Gastroesophageal sphincter (tissue), 4 donors: ENCODE results near the gene CD82. TPM values are rescaled to one million over a fixed set of nuclear protein-coding genes. Genes with fewer than 3 reads are reported as not detected.

Experiments used
- ATAC-seq: fragments of 150-250 bp; one replicate; pipeline ENCODE4 v1.9.1; 2016; ENCODE audit warnings: mild to moderate bottlenecking, moderate library complexity
- H3K27ac ChIP-seq, 4 donors: fragments of 200-600 bp; sonication (generic) in 3 of 4; 1 replicate in 3 of 4; 2 replicates in 1 of 4; pipeline ENCODE4 v1.5.1; 2016 to 2019
- H3K27me3 ChIP-seq: fragments of 200-600 bp; sonication (generic); one replicate; pipeline ENCODE4 v1.5.1; 2019
- H3K36me3 ChIP-seq, 2 donors: fragments of 200-600 bp; sonication (generic); one replicate each; pipeline ENCODE4 v1.5.1; 2019; ENCODE audit warnings: control low read depth in 1 of 2
- H3K4me1 ChIP-seq, 3 donors: fragments of 200-600 bp; sonication (generic); 1 replicate in 2 of 3; 2 replicates in 1 of 3; pipeline ENCODE4 v1.5.1; 2016 to 2019; ENCODE audit warnings: control low read depth in 2 of 3
- H3K4me3 ChIP-seq, 2 donors: fragments of 200-600 bp; sonication (generic); one replicate each; pipeline ENCODE4 v1.5.1; 2019; ENCODE audit warnings: mild to moderate bottlenecking in 1 of 2, moderate library complexity in 1 of 2
- H3K9me3 ChIP-seq, 3 donors: fragments of 200-600 bp; sonication (generic); one replicate each; pipeline ENCODE4 v1.5.1; 2017 to 2019; ENCODE audit warnings: control low read depth in 2 of 3
- EP300 ChIP-seq: sonication (generic); formaldehyde crosslinking; IDR thresholded peaks from one replicate; pipeline ENCODE4 v1.6.1; 2017; ENCODE audit warnings: antibody characterized with exemption, mild to moderate bottlenecking
- POLR2A ChIP-seq, 2 donors: fragments of 450-650 bp; IDR thresholded peaks; one replicate each; pipeline ENCODE4 v1.6.1; 2017; ENCODE audit warnings: antibody characterized with exemption in 2 of 2, mild to moderate bottlenecking in 2 of 2, moderate library complexity in 1 of 2
- POLR2AphosphoS5 ChIP-seq: sonication (generic); formaldehyde crosslinking; IDR thresholded peaks from one replicate; pipeline ENCODE4 v1.6.1; 2017; ENCODE audit warnings: antibody characterized with exemption
- WGBS, 2 donors: methylation state at CpG; one replicate each; pipeline ENCODE4 v1.1.5; 2018; ENCODE audit warnings: low coverage in 1 of 2; 5-methylcytosine and 5-hydroxymethylcytosine counted together
- total RNA-seq, 4 donors: library from RNA; depleted of rRNA; stranded (reverse); fragments of >200 nt; gene quantifications; one replicate each; pipeline ENCODE4 v1.1.0, GENCODE V29; 2016
- TF ChIP-seq, protein P1 (sequence below), 4 experiments: fragments of 200-600 bp in 2 of 4; fragments of 450-650 bp in 2 of 4; sonication (generic) in 1 of 4; IDR thresholded peaks; one replicate each; pipeline ENCODE4 v1.5.1; 2017 to 2019; ENCODE audit warnings: antibody characterized with exemption in 4 of 4, mild to moderate bottlenecking in 2 of 4, moderate library complexity in 2 of 4

Gene CD82
- total RNA-seq, 4 donors from 2014 or later: 12.7 to 24.0 (median 19.1) TPM

DNA sequence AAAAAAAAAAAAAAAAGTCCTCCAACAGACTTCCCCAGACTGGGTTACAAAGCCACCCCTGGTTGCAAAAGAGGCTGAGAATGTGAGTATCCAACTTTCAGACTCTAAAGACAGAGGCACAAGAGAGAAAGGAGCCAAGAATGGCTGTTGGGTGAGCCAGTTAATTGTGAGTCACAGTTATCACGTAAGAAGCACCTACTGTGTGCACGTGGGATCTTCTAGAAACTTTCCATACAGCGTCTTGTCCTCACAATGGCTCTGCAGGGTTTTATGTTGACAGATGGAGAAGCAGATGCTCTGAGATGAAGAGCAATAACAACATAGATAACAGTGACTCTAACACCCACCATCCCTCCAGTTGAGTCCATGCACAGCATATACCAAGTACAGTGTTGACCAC is 41.0 kb downstream of the CD82 start:
- Histone ChIP-seq H3K36me3 (peaks cover 0 to 42% of the 10 kb centered on the region in 2 donors), H3K4me3 (no peak overlapping the region), H3K27ac (no peak overlapping the region), H3K9me3 (no peaks in the 10 kb centered on the region), H3K4me1 (peaks cover 0 to 71% (median 29%) of the 10 kb centered on the region in 3 donors), H3K27me3 (no peaks in the 10 kb centered on the region)
- WGBS, 2 donors: 83 to 90% methylated on average over 2 of the region's 3 CpGs
- no peak for ATAC-seq
- TF ChIP-seq, protein P1, sequence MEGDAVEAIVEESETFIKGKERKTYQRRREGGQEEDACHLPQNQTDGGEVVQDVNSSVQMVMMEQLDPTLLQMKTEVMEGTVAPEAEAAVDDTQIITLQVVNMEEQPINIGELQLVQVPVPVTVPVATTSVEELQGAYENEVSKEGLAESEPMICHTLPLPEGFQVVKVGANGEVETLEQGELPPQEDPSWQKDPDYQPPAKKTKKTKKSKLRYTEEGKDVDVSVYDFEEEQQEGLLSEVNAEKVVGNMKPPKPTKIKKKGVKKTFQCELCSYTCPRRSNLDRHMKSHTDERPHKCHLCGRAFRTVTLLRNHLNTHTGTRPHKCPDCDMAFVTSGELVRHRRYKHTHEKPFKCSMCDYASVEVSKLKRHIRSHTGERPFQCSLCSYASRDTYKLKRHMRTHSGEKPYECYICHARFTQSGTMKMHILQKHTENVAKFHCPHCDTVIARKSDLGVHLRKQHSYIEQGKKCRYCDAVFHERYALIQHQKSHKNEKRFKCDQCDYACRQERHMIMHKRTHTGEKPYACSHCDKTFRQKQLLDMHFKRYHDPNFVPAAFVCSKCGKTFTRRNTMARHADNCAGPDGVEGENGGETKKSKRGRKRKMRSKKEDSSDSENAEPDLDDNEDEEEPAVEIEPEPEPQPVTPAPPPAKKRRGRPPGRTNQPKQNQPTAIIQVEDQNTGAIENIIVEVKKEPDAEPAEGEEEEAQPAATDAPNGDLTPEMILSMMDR (IDR thresholded peaks at IDR 0.05): no peak
- no peak for TF ChIP-seq POLR2AphosphoS5
- TF ChIP-seq EP300: no peak
- TF ChIP-seq POLR2A (IDR thresholded peaks at IDR 0.05): no peak

DNA sequence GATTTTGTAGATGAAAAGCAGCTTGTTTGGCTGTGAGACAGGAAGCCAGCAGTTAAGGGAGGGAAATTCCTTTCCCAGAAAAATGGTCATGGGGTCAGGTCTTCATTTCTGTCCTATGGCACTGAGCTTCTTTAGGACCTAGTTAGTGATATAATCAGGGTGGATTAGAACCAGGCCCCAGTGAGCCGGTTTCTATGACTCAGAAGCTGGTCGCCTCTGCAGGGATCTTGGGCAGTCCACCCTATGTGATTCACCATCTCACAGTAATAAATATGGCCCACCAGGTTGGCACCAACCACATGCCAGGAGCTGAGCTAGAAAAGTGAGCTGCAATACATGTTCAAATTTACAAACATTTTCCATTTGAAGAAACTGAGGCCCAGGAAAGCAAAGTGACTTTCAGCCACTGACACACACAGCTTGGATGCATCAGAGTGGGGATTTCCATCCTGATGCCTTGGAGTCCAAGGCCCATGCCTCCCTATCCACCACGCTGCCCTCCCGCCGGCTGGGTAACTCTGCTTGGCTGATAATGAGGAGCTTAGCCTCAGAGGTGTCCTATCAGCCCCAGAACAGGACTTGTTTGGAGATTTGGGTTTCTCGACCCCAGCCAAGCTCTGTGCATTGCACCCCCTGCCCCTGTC is 42.0 kb downstream of the CD82 start:
- Histone ChIP-seq H3K36me3 (peaks cover 0 to 41% of the 10 kb centered on the region in 2 donors), H3K4me1 (peaks cover 0 to 68% (median 29%) of the 10 kb centered on the region in 3 donors), H3K27me3 (no peaks in the 10 kb centered on the region), H3K27ac (peak overlapping the region in 2 of 4 donors; percentile 38 to 53), H3K4me3 (no peak overlapping the region), H3K9me3 (no peaks in the 10 kb centered on the region)
- no peak for ATAC-seq
- 55 to 57% methylated on average over 3 to 5 of the region's 6 CpGs for WGBS, 2 donors
- TF ChIP-seq POLR2A (IDR thresholded peaks at IDR 0.05) (no peak), POLR2AphosphoS5 (no peak), EP300 (no peak)
- TF ChIP-seq, protein P1 (IDR thresholded peaks at IDR 0.05): no peak

DNA sequence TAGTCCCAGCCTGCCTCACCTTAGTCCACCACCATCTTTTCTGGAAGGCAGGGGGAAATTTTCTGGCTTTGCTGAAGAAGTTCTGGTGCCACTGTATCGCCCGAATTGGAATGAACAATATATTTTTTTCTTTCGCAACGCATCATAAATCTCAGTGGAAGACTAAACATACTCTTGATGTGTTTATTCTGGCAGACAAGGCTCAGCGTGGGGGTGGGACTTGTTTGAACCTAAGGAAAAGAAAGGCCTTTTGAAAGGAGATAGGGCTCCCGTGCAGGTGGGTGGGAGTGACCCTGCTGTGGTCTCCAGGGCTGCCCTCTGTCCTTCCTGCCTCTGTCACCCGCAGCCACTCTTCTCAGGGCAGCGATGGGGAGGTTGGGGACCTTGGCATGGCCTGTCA is 42.5 kb downstream of the CD82 start:
- Histone ChIP-seq H3K27ac (peak overlapping the region in 3 of 4 donors; percentile 24 to 53 (median 38)), H3K27me3 (no peaks in the 10 kb centered on the region), H3K9me3 (no peaks in the 10 kb centered on the region), H3K4me3 (no peak overlapping the region), H3K4me1 (peaks cover 0 to 62% (median 24%) of the 10 kb centered on the region in 3 donors), H3K36me3 (peaks cover 0 to 41% of the 10 kb centered on the region in 2 donors)
- WGBS, 2 donors: 39 to 62% methylated on average over 3 to 6 of the region's 8 CpGs
- TF ChIP-seq EP300: no peak
- TF ChIP-seq POLR2AphosphoS5: peak; percentile 73
- ATAC-seq: no peak

DNA sequence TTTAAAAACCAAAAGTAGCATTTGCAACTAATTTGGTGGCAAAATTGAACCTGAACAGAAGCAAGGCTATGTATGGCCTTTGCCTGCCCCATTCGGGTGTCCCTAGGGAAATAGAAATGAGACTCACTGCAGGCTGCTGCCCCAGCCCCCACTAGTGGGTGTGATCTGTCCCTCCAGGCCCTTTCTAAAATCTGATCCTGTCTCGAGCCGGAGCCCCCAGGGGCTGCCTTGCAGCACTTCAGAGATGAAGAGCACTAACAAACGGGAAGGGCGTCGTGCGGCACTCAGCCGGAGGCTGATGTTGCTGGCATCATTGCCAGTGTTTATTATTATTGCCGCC is 43.2 kb downstream of the CD82 start:
- TF ChIP-seq POLR2AphosphoS5 (no peak), POLR2A (IDR thresholded peaks at IDR 0.05) (no peak), EP300 (no peak)
- TF ChIP-seq, protein P1 (IDR thresholded peaks at IDR 0.05): no peak
- Histone ChIP-seq H3K4me3 (no peak overlapping the region), H3K9me3 (no peaks in the 10 kb centered on the region), H3K27me3 (no peaks in the 10 kb centered on the region), H3K27ac (peak overlapping the region in 3 of 4 donors; percentile 24 to 38 (median 28)), H3K4me1 (peaks cover 0 to 60% (median 19%) of the 10 kb centered on the region in 3 donors), H3K36me3 (peaks cover 0 to 38% of the 10 kb centered on the region in 2 donors)
- 59 to 69% methylated on average over 2 to 3 of the region's 9 CpGs for WGBS, 2 donors
- no peak for ATAC-seq

DNA sequence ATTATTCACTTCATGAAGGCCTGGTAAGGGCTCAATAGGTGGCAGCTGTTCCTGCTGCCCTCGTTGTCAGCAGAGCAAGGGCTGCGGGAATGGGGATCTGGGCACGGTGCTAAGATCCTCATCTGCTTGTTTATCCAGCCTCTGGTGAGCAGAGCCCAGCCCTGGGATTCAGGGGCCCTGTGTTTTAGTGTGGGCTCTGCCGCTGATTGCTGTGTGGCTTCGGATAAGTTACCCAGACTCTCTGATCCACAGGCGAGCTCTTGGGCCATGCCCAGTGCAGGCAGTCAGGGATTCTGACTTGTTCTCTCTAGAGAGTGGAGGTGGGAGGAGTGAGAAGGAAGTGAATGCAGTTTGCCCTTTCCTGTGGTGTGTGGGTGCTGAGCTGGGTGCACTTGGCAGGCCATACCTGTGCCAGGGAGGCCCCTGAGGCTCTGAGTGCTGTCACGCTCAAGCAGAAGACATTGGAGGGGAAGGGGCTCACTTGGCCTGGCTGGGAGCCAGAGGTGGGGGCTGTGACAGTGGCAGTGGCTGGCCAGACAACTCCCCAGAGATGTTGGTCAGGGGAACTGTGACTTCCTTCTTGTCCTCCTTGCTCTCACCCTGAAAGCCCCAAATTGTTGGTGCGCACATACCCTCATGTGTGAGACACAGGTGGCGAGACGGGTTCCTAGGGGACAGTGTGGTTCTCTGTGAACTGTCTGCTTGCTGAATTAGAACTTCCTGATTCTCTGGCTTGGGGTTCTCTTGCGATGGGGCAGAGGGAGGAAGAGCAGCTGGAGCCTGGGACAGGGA is 43.7 kb downstream of the CD82 start:
- peaks cover 0 to 60% (median 19%) of the 10 kb centered on the region in 3 donors for H3K4me1 ChIP-seq
- 70% methylated on average over 2 of the region's 11 CpGs; no CpG with 5 or more reads in 1 of the 2 donors for WGBS, 2 donors
- ATAC-seq: no peak
- peak overlapping the region in 3 of 4 donors; percentile 24 to 38 (median 28) for H3K27ac ChIP-seq
- no peak overlapping the region for H3K4me3 ChIP-seq
- no peak for TF ChIP-seq POLR2A (IDR thresholded peaks at IDR 0.05)
- TF ChIP-seq, protein P1 (IDR thresholded peaks at IDR 0.05): no peak
- TF ChIP-seq EP300: no peak
- no peak for TF ChIP-seq POLR2AphosphoS5
- peaks cover 0 to 32% of the 10 kb centered on the region in 2 donors for H3K36me3 ChIP-seq
- no peaks in the 10 kb centered on the region for H3K9me3 ChIP-seq
- no peaks in the 10 kb centered on the region for H3K27me3 ChIP-seq
